GM10248 (cell line): ENCODE measurements around the gene PARS2.

Experiments
- CTCF ChIA-PET: fragments of 300-600 bp; sonication (Branson Sonifier 250); formaldehyde crosslinking; extraction: SDS; loops from one replicate; lab custom pipeline; 2021; ENCODE audit warnings: antibody characterized with exemption; lab: Yijun Ruan, JAX
- POLR2A ChIA-PET: fragments of 350-650 bp; sonication (Branson Sonifier 250); formaldehyde crosslinking; extraction: SDS; loops from one replicate; lab custom pipeline; 2020; ENCODE audit warnings: antibody characterized with exemption; lab: Yijun Ruan, JAX
- DNase-seq: peaks from one replicate; pipeline ENCODE4 v3.0.0; 2012; ENCODE audit errors: extremely low spot score
- CTCF ChIP-seq: IDR thresholded peaks from 2 replicates; pipeline ENCODE4 v1.5.1; 2012; ENCODE audit warnings: mild to moderate bottlenecking, low read depth; ENCODE audit errors: extremely low read depth, missing control alignments, control extremely low read depth

The PARS2 gene

GRCh38 chr1:54763816-54764132 lies 549 bp downstream of the PARS2 start:
- POLR2A ChIA-PET, result no interaction called here
- CTCF ChIA-PET, result no interaction called here
- no peak for TF ChIP-seq CTCF
- DNase-seq, result no peak

- CTCF ChIA-PET, result interaction anchor here (1.0 to 1.8 kb wide), 2 partner anchors 9 to 42 kb away, joined by 3 to 4 read pairs; partner anchors contain the start of gene TTC22
- POLR2A ChIA-PET, result no interaction called here
- TF ChIP-seq CTCF, result no peak
- no peak for DNase-seq
Observed at GRCh38 chr1:54758678-54759348, 5.5 kb downstream of the PARS2 start.

GRCh38 chr1:54757833-54758232 lies 6.5 kb downstream of the PARS2 start:
- no peak for TF ChIP-seq CTCF
- ChIA-PET CTCF (interaction anchor here (1.0 to 1.8 kb wide), 2 partner anchors 8 to 43 kb away, joined by 3 to 4 read pairs; partner anchors contain the start of gene TTC22), POLR2A (no interaction called here)
- no peak for DNase-seq

GRCh38 chr1:54754486-54755285 lies 9.6 kb downstream of the PARS2 start:
- no peak for TF ChIP-seq CTCF
- ChIA-PET CTCF (no interaction called here), POLR2A (no interaction called here)
- DNase-seq, result no peak

GRCh38 chr1:54754045-54754444 lies 10.3 kb downstream of the PARS2 start:
- CTCF ChIA-PET, result no interaction called here
- TF ChIP-seq CTCF, result no peak
- no peak for DNase-seq
- POLR2A ChIA-PET, result no interaction called here

GRCh38 chr1:54751426-54751825 lies 12.9 kb downstream of the PARS2 start:
- POLR2A ChIA-PET, result no interaction called here
- no peak for TF ChIP-seq CTCF
- CTCF ChIA-PET, result interaction anchor here (1.0 kb wide), 1 partner anchor 11 kb away, joined by 3 read pairs; no protein-coding TSS in a partner anchor
- no peak for DNase-seq
